H9 (cell line): ENCODE measurements around the gene CLDN22. TPM values are rescaled to one million over a fixed set of nuclear protein-coding genes. Genes with fewer than 3 reads are reported as not detected.

Experiments
- DNase-seq: peaks from one replicate; pipeline ENCODE4 v3.0.0-alpha.2; 2017
- H2AFZ ChIP-seq: one replicate; pipeline ENCODE4 v1.6.1; 2013; ENCODE audit warnings: mild to moderate bottlenecking, low read length, control low read depth, moderate library complexity
- H2AK5ac ChIP-seq: 2 replicates; pipeline ENCODE4 v1.6.1; 2013; ENCODE audit warnings: low read length, control low read depth, mixed read lengths; ENCODE audit not compliant: insufficient read length
- H2BK120ac ChIP-seq: one replicate; pipeline ENCODE4 v1.6.1; 2013; ENCODE audit warnings: low read depth, mild to moderate bottlenecking, low read length, control low read depth, inconsistent platforms; ENCODE audit not compliant: poor library complexity, severe bottlenecking
- H2BK12ac ChIP-seq: 2 replicates; pipeline ENCODE4 v1.6.1; 2013; ENCODE audit warnings: low read length, control low read depth, mixed read lengths, low read depth; ENCODE audit not compliant: insufficient read length
- H2BK15ac ChIP-seq: 2 replicates; pipeline ENCODE4 v1.6.1; 2013; ENCODE audit warnings: low read depth, low read length, control low read depth
- H2BK20ac ChIP-seq: one replicate; pipeline ENCODE4 v1.6.1; 2013; ENCODE audit warnings: low read depth, mild to moderate bottlenecking, low read length, control low read depth, inconsistent platforms; ENCODE audit not compliant: poor library complexity, severe bottlenecking
- H2BK5ac ChIP-seq: 2 replicates; pipeline ENCODE4 v1.6.1; 2013; ENCODE audit warnings: low read length, control low read depth, mixed read lengths; ENCODE audit not compliant: insufficient read length
- H3K14ac ChIP-seq: 2 replicates; pipeline ENCODE4 v1.6.1; 2013; ENCODE audit warnings: low read length, control low read depth; ENCODE audit not compliant: insufficient read depth
- H3K18ac ChIP-seq: 2 replicates; pipeline ENCODE4 v1.6.1; 2013; ENCODE audit warnings: low read depth, mild to moderate bottlenecking, mixed read lengths, low read length, control low read depth; ENCODE audit not compliant: insufficient read length
- H3K23ac ChIP-seq: 2 replicates; pipeline ENCODE4 v1.6.1; 2013; ENCODE audit warnings: low read length, control low read depth, mixed read lengths, low read depth; ENCODE audit not compliant: insufficient read length
- H3K23me2 ChIP-seq: 2 replicates; pipeline ENCODE4 v1.6.1; 2013; ENCODE audit warnings: low read depth, mild to moderate bottlenecking, mixed read lengths, low read length, control low read depth; ENCODE audit not compliant: insufficient read length, poor library complexity, severe bottlenecking
- H3K27ac ChIP-seq: 2 replicates; pipeline ENCODE4 v1.5.1; 2013; ENCODE audit warnings: low read length, control low read depth, mixed read lengths, low read depth; ENCODE audit not compliant: insufficient read length
- H3K27me3 ChIP-seq: 2 replicates; pipeline ENCODE4 v1.6.1; 2013; ENCODE audit warnings: low read length, control low read depth, inconsistent platforms; ENCODE audit not compliant: insufficient read depth
- H3K4ac ChIP-seq: 2 replicates; pipeline ENCODE4 v1.6.1; 2013; ENCODE audit warnings: low read depth, mild to moderate bottlenecking, control low read depth, inconsistent platforms, low read length, moderate library complexity
- H3K4me1 ChIP-seq: 2 replicates; pipeline ENCODE4 v1.6.1; 2013; ENCODE audit warnings: low read length, control low read depth, inconsistent platforms; ENCODE audit not compliant: insufficient read depth
- H3K4me2 ChIP-seq: 2 replicates; pipeline ENCODE4 v1.6.1; 2013; ENCODE audit warnings: low read length, control low read depth, mixed read lengths; ENCODE audit not compliant: insufficient read length, insufficient read depth
- H3K56ac ChIP-seq: 2 replicates; pipeline ENCODE4 v1.6.1; 2013; ENCODE audit warnings: low read depth, mild to moderate bottlenecking, mixed read lengths, low read length, control low read depth; ENCODE audit not compliant: insufficient read length
- H3K79me1 ChIP-seq: 2 replicates; pipeline ENCODE4 v1.6.1; 2013; ENCODE audit warnings: low read depth, mild to moderate bottlenecking, moderate library complexity, low read length, control low read depth, inconsistent platforms; ENCODE audit not compliant: insufficient read depth, poor library complexity, severe bottlenecking
- H3K79me2 ChIP-seq: 2 replicates; pipeline ENCODE4 v1.6.1; 2013; ENCODE audit warnings: low read length, control low read depth, inconsistent platforms; ENCODE audit not compliant: insufficient read depth
- H3K9ac ChIP-seq: 2 replicates; pipeline ENCODE4 v1.6.1; 2013; ENCODE audit warnings: low read length, control low read depth, mixed read lengths; ENCODE audit not compliant: insufficient read length; ENCODE audit errors: extremely low read depth
- H3K9me3 ChIP-seq: one replicate; pipeline ENCODE4 v1.6.1; 2013; ENCODE audit warnings: low read depth, low read length, inconsistent platforms; ENCODE audit not compliant: control insufficient read depth
- H3T11ph ChIP-seq: one replicate; pipeline ENCODE4 v1.6.1; 2013; ENCODE audit warnings: mild to moderate bottlenecking, low read length, control low read depth, inconsistent platforms
- H4K20me1 ChIP-seq: one replicate; pipeline ENCODE4 v1.6.1; 2013; ENCODE audit not compliant: control insufficient read depth, insufficient read length, insufficient read depth
- H4K5ac ChIP-seq: 2 replicates; pipeline ENCODE4 v1.6.1; 2013; ENCODE audit warnings: low read depth, mild to moderate bottlenecking, mixed read lengths, low read length, control low read depth; ENCODE audit not compliant: insufficient read length
- H4K8ac ChIP-seq: replicated peaks from 2 replicates; pipeline ENCODE4 v1.6.1; 2013; ENCODE audit warnings: low read length, control low read depth, mixed read lengths, low read depth; ENCODE audit not compliant: insufficient read length
- H4K91ac ChIP-seq: 2 replicates; pipeline ENCODE4 v1.6.1; 2013; ENCODE audit warnings: low read depth, mild to moderate bottlenecking, moderate library complexity, mixed read lengths, low read length, control low read depth; ENCODE audit not compliant: insufficient read length
- H3K27ac Mint-ChIP-seq, 3 experiments: 2 replicates in 2 of 3; 3 replicates in 1 of 3; pipeline ENCODE4 v1.8.0; 2020 to 2021; ENCODE audit warnings: mixed read lengths in 3 of 3, mild to moderate bottlenecking in 1 of 3, moderate library complexity in 1 of 3
- H3K27me3 Mint-ChIP-seq: 2 replicates; pipeline ENCODE4 v1.8.0; 2021; ENCODE audit warnings: low read depth, mild to moderate bottlenecking, moderate library complexity, mixed read lengths
- H3K36me3 Mint-ChIP-seq, 3 experiments: 2 replicates in 2 of 3; 3 replicates in 1 of 3; pipeline ENCODE4 v1.8.0; 2020 to 2021; ENCODE audit warnings: low read depth in 3 of 3, mixed read lengths in 3 of 3; ENCODE audit not compliant: insufficient read depth in 1 of 3
- H3K4me1 Mint-ChIP-seq, 2 experiments: 2 replicates each; pipeline ENCODE4 v1.8.0; 2020; ENCODE audit warnings: mixed read lengths in 2 of 2
- H3K4me3 Mint-ChIP-seq, 2 experiments: 2 replicates in 1 of 2; 3 replicates in 1 of 2; pipeline ENCODE4 v1.8.0; 2020 to 2021; ENCODE audit warnings: mild to moderate bottlenecking in 2 of 2, mixed read lengths in 2 of 2, moderate library complexity in 1 of 2
- H3K9me3 Mint-ChIP-seq, 2 experiments: 2 replicates in 1 of 2; 3 replicates in 1 of 2; pipeline ENCODE4 v1.8.0; 2020; ENCODE audit warnings: mild to moderate bottlenecking in 2 of 2, mixed read lengths in 2 of 2, moderate library complexity in 1 of 2
- WGBS: extraction: QIAGEN DNeasy Blood & Tissue Kit; methylation state at CpG from one replicate; pipeline ENCODE4 v1.1.7; 2013; ENCODE audit warnings: missing lambda C conversion rate, low lambda C conversion rate, mixed read lengths; ENCODE audit not compliant: insufficient read length; ENCODE audit errors: extremely low coverage; 5-methylcytosine and 5-hydroxymethylcytosine counted together
- total RNA-seq: library from RNA; stranded (reverse); gene quantifications from 2 replicates; pipeline ENCODE4 v1.2.1, GENCODE V29; 2021
- TF ChIP-seq, protein P1 (sequence below): fragments of 200-600 bp; sonication (generic); conservative IDR thresholded peaks from 3 replicates; pipeline ENCODE4 v1.8.0; 2021; ENCODE audit warnings: antibody characterized with exemption, mild to moderate bottlenecking

The CLDN22 gene
- total RNA-seq, 1 experiment from 2014 or later = not detected

DNA sequence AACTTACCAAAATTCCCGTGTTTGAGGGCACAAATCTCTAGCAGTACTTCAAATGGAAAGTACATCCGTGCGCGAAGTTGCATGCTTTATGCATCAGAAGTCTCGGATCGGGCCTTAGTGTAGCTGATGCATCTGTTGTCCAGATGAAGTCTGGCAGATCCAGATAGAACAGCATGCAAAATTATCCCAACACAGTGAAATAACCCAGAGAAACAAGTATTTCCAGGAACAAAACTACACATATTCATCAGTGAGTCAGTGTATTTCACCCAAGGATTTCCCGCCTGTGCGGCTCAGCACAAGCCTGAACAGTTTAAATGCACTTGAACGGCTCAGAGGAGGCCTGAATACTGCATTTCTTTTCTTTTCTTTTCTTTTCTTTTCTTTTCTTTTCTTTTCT, 29.6 kb upstream of the CLDN22 start:
- H3K27me3 Mint-ChIP-seq = no peaks in the 10 kb centered on the region
- Histone ChIP-seq H2BK12ac (no peak overlapping the region), H3K79me2 (no peaks in the 10 kb centered on the region), H2AK5ac (no peak overlapping the region), H3K4ac (no peak overlapping the region), H3T11ph (no peak overlapping the region), H2BK120ac (no peak overlapping the region), H2BK15ac (no peak overlapping the region), H4K91ac (no peak overlapping the region), H3K9ac (no peak overlapping the region), H3K27ac (no peak overlapping the region), H2BK20ac (no peak overlapping the region), H3K27me3 (no peaks in the 10 kb centered on the region), H3K56ac (no peak overlapping the region), H3K23me2 (no peaks in the 10 kb centered on the region), H4K5ac (no peak overlapping the region), H3K14ac (no peak overlapping the region), H4K20me1 (no peaks in the 10 kb centered on the region), H3K4me1 (no peaks in the 10 kb centered on the region), H3K9me3 (no peaks in the 10 kb centered on the region), H3K79me1 (no peaks in the 10 kb centered on the region), H3K4me2 (no peak overlapping the region), H3K18ac (no peak overlapping the region), H4K8ac (no peak overlapping the region), H2BK5ac (no peak overlapping the region), H2AFZ (no peak overlapping the region), H3K23ac (no peak overlapping the region)
- DNase-seq = no peak
- 0 out of 7 replicates have a peak, but pooled peaks cover 0 to 1% (median 0%) of the 10 kb centered on the region in 3 experiments for H3K36me3 Mint-ChIP-seq
- no CpG with 5 or more reads among the region's 9 CpGs for WGBS
- TF ChIP-seq, protein P1, sequence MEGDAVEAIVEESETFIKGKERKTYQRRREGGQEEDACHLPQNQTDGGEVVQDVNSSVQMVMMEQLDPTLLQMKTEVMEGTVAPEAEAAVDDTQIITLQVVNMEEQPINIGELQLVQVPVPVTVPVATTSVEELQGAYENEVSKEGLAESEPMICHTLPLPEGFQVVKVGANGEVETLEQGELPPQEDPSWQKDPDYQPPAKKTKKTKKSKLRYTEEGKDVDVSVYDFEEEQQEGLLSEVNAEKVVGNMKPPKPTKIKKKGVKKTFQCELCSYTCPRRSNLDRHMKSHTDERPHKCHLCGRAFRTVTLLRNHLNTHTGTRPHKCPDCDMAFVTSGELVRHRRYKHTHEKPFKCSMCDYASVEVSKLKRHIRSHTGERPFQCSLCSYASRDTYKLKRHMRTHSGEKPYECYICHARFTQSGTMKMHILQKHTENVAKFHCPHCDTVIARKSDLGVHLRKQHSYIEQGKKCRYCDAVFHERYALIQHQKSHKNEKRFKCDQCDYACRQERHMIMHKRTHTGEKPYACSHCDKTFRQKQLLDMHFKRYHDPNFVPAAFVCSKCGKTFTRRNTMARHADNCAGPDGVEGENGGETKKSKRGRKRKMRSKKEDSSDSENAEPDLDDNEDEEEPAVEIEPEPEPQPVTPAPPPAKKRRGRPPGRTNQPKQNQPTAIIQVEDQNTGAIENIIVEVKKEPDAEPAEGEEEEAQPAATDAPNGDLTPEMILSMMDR = no peak
- H3K4me3 Mint-ChIP-seq = no peak overlapping the region
- no peaks in the 10 kb centered on the region for H3K9me3 Mint-ChIP-seq
- H3K27ac Mint-ChIP-seq = no peak overlapping the region
- no peaks in the 10 kb centered on the region for H3K4me1 Mint-ChIP-seq
